Hematopoietic multipotent progenitor cell treated with erythropoietin and hydrocortisone succinate and interleukin-3 and kit ligand, for 15 days (in vitro differentiated cells): Measurements from ENCODE around the gene LRRC8B.

Source experiments
- DNase-seq: peaks from one replicate; pipeline ENCODE4 v3.0.0-alpha.2; 2015; ENCODE audit warnings: low spot score

The LRRC8B gene

GRCh38 chr1:89633800-89634625, 109.4 kb downstream of the LRRC8B start:
- DNase-seq: no peak

- DNase-seq: no peak
Observed at GRCh38 chr1:89635825-89636815, 111.5 kb downstream of the LRRC8B start.

GRCh38 chr1:89637496-89637895, 112.9 kb downstream of the LRRC8B start:
- no peak for DNase-seq

- no peak for DNase-seq
Observed at GRCh38 chr1:89640440-89640839, 115.8 kb downstream of the LRRC8B start.

GRCh38 chr1:89641781-89642180, 117.2 kb downstream of the LRRC8B start:
- no peak for DNase-seq

- DNase-seq: no peak
Observed at GRCh38 chr1:89643577-89643976, 118.9 kb downstream of the LRRC8B start.

GRCh38 chr1:89644119-89644814, 119.6 kb downstream of the LRRC8B start:
- DNase-seq: no peak

GRCh38 chr1:89646259-89646658, 121.6 kb downstream of the LRRC8B start:
- DNase-seq: no peak
